Nephron progenitor cell (in vitro differentiated cells): ENCODE measurements around the gene LDLRAD3.

Experiments
- DNase-seq: peaks from one replicate; pipeline ENCODE4 v3.0.0; 2021
- H3K27ac Mint-ChIP-seq: 2 replicates; pipeline ENCODE4 v1.8.0; 2021; ENCODE audit warnings: mild to moderate bottlenecking, moderate library complexity, mixed read lengths
- H3K27me3 Mint-ChIP-seq: 2 replicates; pipeline ENCODE4 v1.8.0; 2021; ENCODE audit warnings: mild to moderate bottlenecking, low read depth, mixed read lengths; ENCODE audit not compliant: poor library complexity
- H3K36me3 Mint-ChIP-seq: 2 replicates; pipeline ENCODE4 v1.8.0; 2021; ENCODE audit warnings: low read depth, mixed read lengths
- H3K4me1 Mint-ChIP-seq: 2 replicates; pipeline ENCODE4 v1.8.0; 2021; ENCODE audit warnings: mixed read lengths
- H3K4me3 Mint-ChIP-seq: 2 replicates; pipeline ENCODE4 v1.8.0; 2021; ENCODE audit warnings: mild to moderate bottlenecking, moderate library complexity, mixed read lengths
- H3K9me3 Mint-ChIP-seq: 2 replicates; pipeline ENCODE4 v1.8.0; 2021; ENCODE audit warnings: mild to moderate bottlenecking, moderate library complexity, mixed read lengths
- CTCF ChIP-seq: fragments of 200-600 bp; sonication (generic); IDR thresholded peaks from 2 replicates; pipeline ENCODE4 v1.5.0; 2021; ENCODE audit warnings: antibody characterized with exemption

The LDLRAD3 gene

DNA sequence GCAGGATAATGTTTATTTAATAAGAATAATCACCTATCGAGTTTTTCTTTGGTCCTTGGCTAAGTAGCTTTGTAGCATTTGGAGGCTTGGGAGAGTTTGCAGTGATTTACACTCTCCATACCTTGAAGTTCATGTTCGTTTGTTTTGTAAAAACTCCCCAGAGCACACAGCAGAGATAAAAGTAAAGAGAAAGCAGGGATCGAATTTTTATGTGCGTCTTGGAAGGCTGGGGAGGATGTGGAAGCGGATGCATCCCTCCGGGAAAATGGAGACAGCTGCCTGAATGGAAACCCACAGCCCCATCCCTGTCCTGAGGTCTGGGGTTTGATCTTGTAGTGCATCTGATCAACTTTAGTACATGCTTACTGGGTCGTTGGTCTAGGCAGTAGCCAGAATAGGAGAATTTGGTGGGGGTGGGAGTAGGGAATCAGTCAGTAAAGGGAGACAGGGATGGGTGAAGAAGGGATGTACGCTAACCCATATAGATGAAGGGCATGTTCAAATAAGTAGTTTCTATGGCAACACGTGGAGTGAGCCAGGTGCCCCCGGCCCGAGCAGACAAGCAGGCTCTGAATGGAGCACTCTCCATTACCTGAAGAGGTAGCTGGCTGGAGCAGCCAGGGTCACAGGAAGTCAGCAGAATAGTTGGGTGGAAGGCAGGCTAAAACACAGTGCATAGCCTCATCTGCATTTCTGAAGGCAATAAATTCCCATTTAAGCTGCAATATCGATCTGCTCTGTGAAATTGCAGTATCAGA lies 197.5 kb downstream of the LDLRAD3 start:
- Mint-ChIP-seq H3K27me3 (no peaks in the 10 kb centered on the region), H3K4me3 (no peak overlapping the region), H3K4me1 (peaks cover 39% of the 10 kb centered on the region), H3K36me3 (peaks cover 20% of the 10 kb centered on the region), H3K27ac (peak overlapping the region; percentile 68), H3K9me3 (peaks cover 13% of the 10 kb centered on the region)
- DNase-seq: peak; percentile 8
- TF ChIP-seq CTCF: no peak

GRCh38 chr11:36141956-36142355 lies 198.1 kb downstream of the LDLRAD3 start:
- Mint-ChIP-seq H3K4me1 (peaks cover 39% of the 10 kb centered on the region), H3K9me3 (peaks cover 13% of the 10 kb centered on the region), H3K27me3 (no peaks in the 10 kb centered on the region), H3K27ac (peak overlapping the region; percentile 15), H3K36me3 (peaks cover 20% of the 10 kb centered on the region), H3K4me3 (peak overlapping the region; percentile 34)
- DNase-seq: no peak
- no peak for TF ChIP-seq CTCF

DNA sequence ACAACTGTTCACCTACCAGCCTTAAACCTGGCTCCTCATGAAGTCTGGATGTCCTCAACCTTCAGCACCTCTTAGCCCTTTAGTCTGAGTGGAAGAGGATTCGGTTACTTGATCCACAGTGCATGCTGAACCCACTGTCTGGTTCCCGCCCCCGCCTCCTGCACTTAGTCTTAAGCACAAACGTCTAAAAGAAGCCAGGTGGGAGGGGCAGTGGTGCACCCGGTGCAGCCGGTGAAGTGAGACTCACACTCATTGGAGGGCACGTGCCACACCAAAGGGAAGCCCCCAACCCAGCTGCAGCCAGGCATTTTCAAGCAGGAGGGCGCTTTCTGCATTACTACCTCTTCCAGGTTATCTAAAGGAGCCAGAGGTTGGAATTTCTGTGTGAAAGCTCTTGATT lies 198.6 kb downstream of the LDLRAD3 start:
- Mint-ChIP-seq H3K4me3 (peak overlapping the region; percentile 34), H3K27ac (peak overlapping the region; percentile 15), H3K4me1 (peaks cover 39% of the 10 kb centered on the region), H3K27me3 (no peaks in the 10 kb centered on the region), H3K9me3 (peaks cover 13% of the 10 kb centered on the region), H3K36me3 (peaks cover 20% of the 10 kb centered on the region)
- peak; percentile 52 for DNase-seq
- no peak for TF ChIP-seq CTCF

GRCh38 chr11:36142879-36143278 lies 199.0 kb downstream of the LDLRAD3 start:
- H3K4me3 Mint-ChIP-seq: no peak overlapping the region
- H3K27me3 Mint-ChIP-seq: no peaks in the 10 kb centered on the region
- no peak overlapping the region for H3K27ac Mint-ChIP-seq
- H3K4me1 Mint-ChIP-seq: peaks cover 39% of the 10 kb centered on the region
- H3K36me3 Mint-ChIP-seq: peaks cover 20% of the 10 kb centered on the region
- no peak for DNase-seq
- H3K9me3 Mint-ChIP-seq: peaks cover 13% of the 10 kb centered on the region
- TF ChIP-seq CTCF: no peak

DNA sequence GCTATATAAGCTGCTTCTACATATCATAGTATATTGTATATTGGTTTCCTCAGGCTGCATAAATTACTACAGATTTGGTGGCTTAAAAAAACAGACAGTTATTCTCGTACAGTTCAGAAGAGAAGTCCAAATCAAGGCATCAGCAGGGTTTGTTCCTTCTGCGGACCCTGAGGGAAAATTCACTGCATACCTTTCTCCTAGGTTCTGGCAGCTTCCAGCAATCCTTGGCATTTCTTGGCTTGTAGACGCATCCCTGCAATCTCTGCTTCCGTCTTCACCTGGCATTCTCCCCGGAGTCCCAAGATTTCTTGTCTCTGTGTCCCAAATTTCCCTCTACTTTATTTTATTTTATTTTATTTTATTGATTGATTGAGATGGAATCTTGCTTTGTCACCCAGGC lies 202.6 kb downstream of the LDLRAD3 start:
- Mint-ChIP-seq H3K36me3 (peaks cover 37% of the 10 kb centered on the region), H3K4me3 (no peak overlapping the region), H3K9me3 (peaks cover 13% of the 10 kb centered on the region), H3K27me3 (no peaks in the 10 kb centered on the region), H3K4me1 (peaks cover 36% of the 10 kb centered on the region), H3K27ac (no peak overlapping the region)
- TF ChIP-seq CTCF: no peak
- DNase-seq: no peak

DNA sequence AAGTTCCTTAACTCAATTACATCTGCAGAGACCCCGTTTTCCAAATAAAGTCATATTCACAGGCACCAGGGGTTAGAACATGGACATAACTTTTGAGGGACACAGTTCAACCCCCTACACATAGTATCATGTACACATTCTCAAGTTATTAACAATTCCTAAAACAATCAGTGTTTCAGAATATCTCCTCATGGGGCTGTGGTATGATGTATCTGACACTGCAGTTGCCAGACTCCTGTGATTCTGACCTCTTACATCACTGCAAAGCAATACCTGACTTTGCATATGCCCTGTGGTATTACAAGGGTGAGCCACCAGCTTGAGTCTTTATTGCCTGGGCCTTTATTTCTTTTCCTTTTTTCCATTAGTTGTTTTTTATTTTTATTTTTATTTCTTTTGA lies 203.6 kb downstream of the LDLRAD3 start:
- Mint-ChIP-seq H3K9me3 (peaks cover 12% of the 10 kb centered on the region), H3K4me1 (peaks cover 30% of the 10 kb centered on the region), H3K27me3 (peaks cover 1% of the 10 kb centered on the region), H3K36me3 (peaks cover 37% of the 10 kb centered on the region), H3K27ac (no peak overlapping the region), H3K4me3 (no peak overlapping the region)
- no peak for TF ChIP-seq CTCF
- no peak for DNase-seq
